H1 (cell line): Measurements from ENCODE around the gene ENO4. TPM values are rescaled to one million over a fixed set of nuclear protein-coding genes. Genes with fewer than 3 reads are reported as not detected.

ENCODE experiments used
- ASH2L ChIP-seq: fragments of 200-600, 300-600 bp; sonication (generic); IDR thresholded peaks from one replicate; pipeline ENCODE4 v1.7.1; 2017; ENCODE audit warnings: low read length
- CEBPB ChIP-seq: IDR thresholded peaks from 2 replicates; pipeline ENCODE4 v1.6.1; 2012; ENCODE audit warnings: low read depth, low read length
- CTBP2 ChIP-seq: IDR thresholded peaks from 2 replicates; pipeline ENCODE4 v1.7.0; 2011; ENCODE audit warnings: borderline replicate concordance, mild to moderate bottlenecking, moderate library complexity, mixed read lengths, low read length; ENCODE audit not compliant: insufficient read depth, insufficient read length
- EP300 ChIP-seq, 2 experiments: IDR thresholded peaks; 1 replicate in 1 of 2; 2 replicates in 1 of 2; pipeline ENCODE4 v1.6.1; 2011 to 2012; ENCODE audit warnings: low read depth in 2 of 2, low read length in 2 of 2, mild to moderate bottlenecking in 2 of 2, borderline replicate concordance in 1 of 2, inconsistent platforms in 1 of 2, moderate library complexity in 1 of 2
- JUN ChIP-seq: IDR thresholded peaks from 2 replicates; pipeline ENCODE4 v1.6.1; 2011; ENCODE audit warnings: low read depth, mild to moderate bottlenecking, improper control_type of control experiment, low read length
- KDM4A ChIP-seq: IDR thresholded peaks from one replicate; pipeline ENCODE4 v1.7.1; 2012; ENCODE audit warnings: low read depth, mild to moderate bottlenecking, moderate library complexity, low read length, inconsistent platforms; ENCODE audit not compliant: severe bottlenecking
- SIRT6 ChIP-seq: IDR thresholded peaks from one replicate; pipeline ENCODE4 v1.7.1; 2012; ENCODE audit warnings: low read length, inconsistent platforms
- SP1 ChIP-seq: IDR thresholded peaks from 2 replicates; pipeline ENCODE4 v1.6.1; 2011; ENCODE audit warnings: low read depth, low read length
- SP4 ChIP-seq: IDR thresholded peaks from 2 replicates; pipeline ENCODE4 v1.6.1; 2012; ENCODE audit warnings: low read length, inconsistent platforms
- USF2 ChIP-seq: IDR thresholded peaks from 2 replicates; pipeline ENCODE4 v1.6.1; 2011; ENCODE audit warnings: low read length, improper control_type of control experiment
- polyA plus RNA-seq, 7 experiments: library from polyadenylated mRNA; depleted of rRNA in 3 of 7; stranded (reverse) in 5 of 7; unstranded in 2 of 7; fragments of >200 nt in 5 of 7; fragments of 200-250 nt in 2 of 7; gene quantifications; 1 replicate in 5 of 7; 2 replicates in 1 of 7; 4 replicates in 1 of 7; pipeline versions ENCODE4 v1.2.1 to v1.2.3, GENCODE V29; 2011 to 2013; ENCODE audit warnings: missing spikeins in 2 of 7, mixed read lengths in 2 of 7
- total RNA-seq: library from RNA; stranded (reverse); fragmentation: NEBNext Ultra II Directional; extraction: Animal tissue kit (Norgen Biotek cat#: 25700); gene quantifications from 2 replicates; pipeline ENCODE4 v1.2.1, GENCODE V29; 2021
- TF ChIP-seq, protein P1 (sequence below): fragments of 300-600 bp; sonication (generic); IDR thresholded peaks from 2 replicates; pipeline ENCODE4 v1.7.1; 2012; ENCODE audit warnings: low read length, moderate library complexity, mild to moderate bottlenecking, inconsistent platforms; ENCODE audit not compliant: insufficient replicate concordance

Gene ENO4
- total and polyA plus RNA-seq, 2 of the 8 experiments (the other 6 are each of a cell fraction or from before 2014, with no cell fraction given) = 0.77 TPM; not detected in 1

GRCh38 chr10:116808706-116809105, 40.6 kb upstream of the ENO4 start (continued):
- TF ChIP-seq, protein P1, sequence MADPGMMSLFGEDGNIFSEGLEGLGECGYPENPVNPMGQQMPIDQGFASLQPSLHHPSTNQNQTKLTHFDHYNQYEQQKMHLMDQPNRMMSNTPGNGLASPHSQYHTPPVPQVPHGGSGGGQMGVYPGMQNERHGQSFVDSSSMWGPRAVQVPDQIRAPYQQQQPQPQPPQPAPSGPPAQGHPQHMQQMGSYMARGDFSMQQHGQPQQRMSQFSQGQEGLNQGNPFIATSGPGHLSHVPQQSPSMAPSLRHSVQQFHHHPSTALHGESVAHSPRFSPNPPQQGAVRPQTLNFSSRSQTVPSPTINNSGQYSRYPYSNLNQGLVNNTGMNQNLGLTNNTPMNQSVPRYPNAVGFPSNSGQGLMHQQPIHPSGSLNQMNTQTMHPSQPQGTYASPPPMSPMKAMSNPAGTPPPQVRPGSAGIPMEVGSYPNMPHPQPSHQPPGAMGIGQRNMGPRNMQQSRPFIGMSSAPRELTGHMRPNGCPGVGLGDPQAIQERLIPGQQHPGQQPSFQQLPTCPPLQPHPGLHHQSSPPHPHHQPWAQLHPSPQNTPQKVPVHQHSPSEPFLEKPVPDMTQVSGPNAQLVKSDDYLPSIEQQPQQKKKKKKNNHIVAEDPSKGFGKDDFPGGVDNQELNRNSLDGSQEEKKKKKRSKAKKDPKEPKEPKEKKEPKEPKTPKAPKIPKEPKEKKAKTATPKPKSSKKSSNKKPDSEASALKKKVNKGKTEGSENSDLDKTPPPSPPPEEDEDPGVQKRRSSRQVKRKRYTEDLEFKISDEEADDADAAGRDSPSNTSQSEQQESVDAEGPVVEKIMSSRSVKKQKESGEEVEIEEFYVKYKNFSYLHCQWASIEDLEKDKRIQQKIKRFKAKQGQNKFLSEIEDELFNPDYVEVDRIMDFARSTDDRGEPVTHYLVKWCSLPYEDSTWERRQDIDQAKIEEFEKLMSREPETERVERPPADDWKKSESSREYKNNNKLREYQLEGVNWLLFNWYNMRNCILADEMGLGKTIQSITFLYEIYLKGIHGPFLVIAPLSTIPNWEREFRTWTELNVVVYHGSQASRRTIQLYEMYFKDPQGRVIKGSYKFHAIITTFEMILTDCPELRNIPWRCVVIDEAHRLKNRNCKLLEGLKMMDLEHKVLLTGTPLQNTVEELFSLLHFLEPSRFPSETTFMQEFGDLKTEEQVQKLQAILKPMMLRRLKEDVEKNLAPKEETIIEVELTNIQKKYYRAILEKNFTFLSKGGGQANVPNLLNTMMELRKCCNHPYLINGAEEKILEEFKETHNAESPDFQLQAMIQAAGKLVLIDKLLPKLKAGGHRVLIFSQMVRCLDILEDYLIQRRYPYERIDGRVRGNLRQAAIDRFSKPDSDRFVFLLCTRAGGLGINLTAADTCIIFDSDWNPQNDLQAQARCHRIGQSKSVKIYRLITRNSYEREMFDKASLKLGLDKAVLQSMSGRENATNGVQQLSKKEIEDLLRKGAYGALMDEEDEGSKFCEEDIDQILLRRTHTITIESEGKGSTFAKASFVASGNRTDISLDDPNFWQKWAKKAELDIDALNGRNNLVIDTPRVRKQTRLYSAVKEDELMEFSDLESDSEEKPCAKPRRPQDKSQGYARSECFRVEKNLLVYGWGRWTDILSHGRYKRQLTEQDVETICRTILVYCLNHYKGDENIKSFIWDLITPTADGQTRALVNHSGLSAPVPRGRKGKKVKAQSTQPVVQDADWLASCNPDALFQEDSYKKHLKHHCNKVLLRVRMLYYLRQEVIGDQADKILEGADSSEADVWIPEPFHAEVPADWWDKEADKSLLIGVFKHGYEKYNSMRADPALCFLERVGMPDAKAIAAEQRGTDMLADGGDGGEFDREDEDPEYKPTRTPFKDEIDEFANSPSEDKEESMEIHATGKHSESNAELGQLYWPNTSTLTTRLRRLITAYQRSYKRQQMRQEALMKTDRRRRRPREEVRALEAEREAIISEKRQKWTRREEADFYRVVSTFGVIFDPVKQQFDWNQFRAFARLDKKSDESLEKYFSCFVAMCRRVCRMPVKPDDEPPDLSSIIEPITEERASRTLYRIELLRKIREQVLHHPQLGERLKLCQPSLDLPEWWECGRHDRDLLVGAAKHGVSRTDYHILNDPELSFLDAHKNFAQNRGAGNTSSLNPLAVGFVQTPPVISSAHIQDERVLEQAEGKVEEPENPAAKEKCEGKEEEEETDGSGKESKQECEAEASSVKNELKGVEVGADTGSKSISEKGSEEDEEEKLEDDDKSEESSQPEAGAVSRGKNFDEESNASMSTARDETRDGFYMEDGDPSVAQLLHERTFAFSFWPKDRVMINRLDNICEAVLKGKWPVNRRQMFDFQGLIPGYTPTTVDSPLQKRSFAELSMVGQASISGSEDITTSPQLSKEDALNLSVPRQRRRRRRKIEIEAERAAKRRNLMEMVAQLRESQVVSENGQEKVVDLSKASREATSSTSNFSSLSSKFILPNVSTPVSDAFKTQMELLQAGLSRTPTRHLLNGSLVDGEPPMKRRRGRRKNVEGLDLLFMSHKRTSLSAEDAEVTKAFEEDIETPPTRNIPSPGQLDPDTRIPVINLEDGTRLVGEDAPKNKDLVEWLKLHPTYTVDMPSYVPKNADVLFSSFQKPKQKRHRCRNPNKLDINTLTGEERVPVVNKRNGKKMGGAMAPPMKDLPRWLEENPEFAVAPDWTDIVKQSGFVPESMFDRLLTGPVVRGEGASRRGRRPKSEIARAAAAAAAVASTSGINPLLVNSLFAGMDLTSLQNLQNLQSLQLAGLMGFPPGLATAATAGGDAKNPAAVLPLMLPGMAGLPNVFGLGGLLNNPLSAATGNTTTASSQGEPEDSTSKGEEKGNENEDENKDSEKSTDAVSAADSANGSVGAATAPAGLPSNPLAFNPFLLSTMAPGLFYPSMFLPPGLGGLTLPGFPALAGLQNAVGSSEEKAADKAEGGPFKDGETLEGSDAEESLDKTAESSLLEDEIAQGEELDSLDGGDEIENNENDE = no peak
- TF ChIP-seq USF2 (no peak), SP1 (no peak), KDM4A (no peak), JUN (no peak), SP4 (no peak), ASH2L (no peak), CEBPB (no peak), EP300 (IDR thresholded peaks at IDR 0.05; ENCODE audit: borderline replicate concordance in 1 of 2, low read depth in 2 of 2, low read length in 2 of 2) (no peak), CTBP2 (no peak), SIRT6 (no peak)
